Kidney epithelial cell (primary cell): Measurements from ENCODE around the gene RGS11. TPM values are rescaled to one million over a fixed set of nuclear protein-coding genes. Genes with fewer than 3 reads are reported as not detected.

Experiments used
- DNase-seq: peaks from one replicate; pipeline ENCODE4 v3.0.0-alpha.2; 2010; ENCODE audit warnings: low read depth
- H3K27me3 ChIP-seq: 2 replicates; pipeline ENCODE4 v1.6.0; 2011; ENCODE audit warnings: low read length; ENCODE audit not compliant: control insufficient read depth, insufficient read depth
- H3K36me3 ChIP-seq: 2 replicates; pipeline ENCODE4 v1.5.1; 2011; ENCODE audit warnings: low read length; ENCODE audit not compliant: control insufficient read depth, insufficient read depth
- H3K4me3 ChIP-seq: 2 replicates; pipeline ENCODE4 v1.5.1; 2011; ENCODE audit warnings: low read depth, mild to moderate bottlenecking, control low read depth, low read length
- CTCF ChIP-seq: IDR thresholded peaks from 2 replicates; pipeline ENCODE4 v1.5.1; 2011; ENCODE audit warnings: mild to moderate bottlenecking, moderate library complexity, low read length, control low read depth, inconsistent platforms; ENCODE audit not compliant: insufficient read depth, poor library complexity, severe bottlenecking
- total RNA-seq: library from RNA; depleted of rRNA; stranded (reverse); fragments of >200 nt; gene quantifications from 2 replicates; pipeline ENCODE4 v1.2.3, GENCODE V29; 2015

RGS11 gene
- total RNA-seq, 1 donor from 2014 or later, result not detected

GRCh38 chr16:228151-228851 lies 47.4 kb downstream of the RGS11 start:
- no peak for DNase-seq
- peaks cover 1% of the 10 kb centered on the region for H3K36me3 ChIP-seq
- H3K27me3 ChIP-seq, result no peaks in the 10 kb centered on the region
- H3K4me3 ChIP-seq, result peak overlapping the region; percentile 98
- no peak for TF ChIP-seq CTCF

- peaks cover 1% of the 10 kb centered on the region for H3K36me3 ChIP-seq
- H3K27me3 ChIP-seq, result no peaks in the 10 kb centered on the region
- H3K4me3 ChIP-seq, result no peak overlapping the region
- no peak for DNase-seq
- TF ChIP-seq CTCF, result no peak
These were observed 55.7 kb downstream of the RGS11 start for GRCh38 chr16:220021-220420.

Other genes starting within 250 kb of the RGS11 start
- 5.5 and 7.8 TPM in 2 replicates for gene POLR3K, start 222.3 kb downstream of the RGS11 start, total RNA-seq
- gene SNRNP25, start 222.1 kb downstream of the RGS11 start, total RNA-seq, result 12.7 and 25.4 TPM in 2 replicates
- 36.0 and 40.2 TPM in 2 replicates for gene RHBDF1, start 203.3 kb downstream of the RGS11 start, total RNA-seq
- 130 and 141 TPM in 2 replicates for gene MPG, start 197.7 kb downstream of the RGS11 start, total RNA-seq
- gene NPRL3, start 137.3 kb downstream of the RGS11 start, total RNA-seq, result 29.2 and 37.5 TPM in 2 replicates
- gene HBZ, start 123.3 kb downstream of the RGS11 start, total RNA-seq, result not detected in 2 replicates
- gene HBM, start 110.0 kb downstream of the RGS11 start, total RNA-seq, result not detected in 2 replicates
- gene HBA2, start 103.1 kb downstream of the RGS11 start, total RNA-seq, result not detected in 2 replicates
- 0.41 TPM in 1 of 2 replicates, not detected in the other for gene HBA1, start 99.3 kb downstream of the RGS11 start, total RNA-seq
- 0.96 and 1.6 TPM in 2 replicates for gene HBQ1, start 95.5 kb downstream of the RGS11 start, total RNA-seq
- 61.8 and 109 TPM in 2 replicates for gene LUC7L, start 46.5 kb downstream of the RGS11 start, total RNA-seq
- gene FAM234A, start 41.1 kb downstream of the RGS11 start, total RNA-seq, result 97.5 and 131 TPM in 2 replicates
- 0.62 and 0.96 TPM in 2 replicates for gene ARHGDIG, start 4.6 kb upstream of the RGS11 start, total RNA-seq
- not detected in 2 replicates for gene PDIA2, start 7.2 kb upstream of the RGS11 start, total RNA-seq
- gene AXIN1, start 76.8 kb upstream of the RGS11 start, total RNA-seq, result 40.5 and 43.0 TPM in 2 replicates
- gene MRPL28, start 94.6 kb upstream of the RGS11 start, total RNA-seq, result 107 and 137 TPM in 2 replicates
- gene PGAP6, start 106.0 kb upstream of the RGS11 start, total RNA-seq, result 114 and 160 TPM in 2 replicates
- 97.2 and 126 TPM in 2 replicates for gene NME4, start 121.3 kb upstream of the RGS11 start, total RNA-seq
- 15.1 and 27.0 TPM in 2 replicates for gene DECR2, start 125.9 kb upstream of the RGS11 start, total RNA-seq
- 34.5 and 36.2 TPM in 2 replicates for gene RAB11FIP3, start 149.7 kb upstream of the RGS11 start, total RNA-seq